ENCODE data around the gene CCDC183. TPM values are rescaled to one million over a fixed set of nuclear protein-coding genes. Genes with fewer than 3 reads are reported as not detected.
"Not testable (repeated sequence)": the region's sequence is repeated elsewhere in the genome, so short reads cannot be mapped to it uniquely, and the experiment has no call there.

Gene CCDC183
- total RNA-seq, 1 donor from 2014 or later: 9.0 TPM

GRCh38 chr9:136835162-136835931, 39.2 kb downstream of the CCDC183 start:
- no peak for TF ChIP-seq CTCF (IDR thresholded peaks at IDR 0.05; ENCODE audit: unreplicated experiment)
- peaks cover 3% of the 10 kb centered on the region for H3K4me1 Mint-ChIP-seq (ENCODE audit: low read depth)
- H3K27me3 Mint-ChIP-seq: no peaks in the 10 kb centered on the region
- no peak for DNase-seq (ENCODE audit: low spot score, unreplicated experiment)
- no peak overlapping the region for H3K4me3 Mint-ChIP-seq (ENCODE audit: low read depth)
- peaks cover 8% of the 10 kb centered on the region for H3K36me3 Mint-ChIP-seq (ENCODE audit: insufficient read depth)
- H3K9me3 Mint-ChIP-seq (ENCODE audit: low read depth): no peaks in the 10 kb centered on the region
- no peak overlapping the region for H3K27ac Mint-ChIP-seq

GRCh38 chr9:136835932-136836904, 40.1 kb downstream of the CCDC183 start:
- Mint-ChIP-seq H3K4me3 (ENCODE audit: low read depth) (no peak overlapping the region), H3K27me3 (no peaks in the 10 kb centered on the region), H3K4me1 (ENCODE audit: low read depth) (peaks cover 8% of the 10 kb centered on the region), H3K36me3 (ENCODE audit: insufficient read depth) (peaks cover 8% of the 10 kb centered on the region), H3K27ac (no peak overlapping the region), H3K9me3 (ENCODE audit: low read depth) (no peaks in the 10 kb centered on the region)
- TF ChIP-seq CTCF (IDR thresholded peaks at IDR 0.05; ENCODE audit: unreplicated experiment): no peak
- no peak for DNase-seq (ENCODE audit: low spot score, unreplicated experiment)

- Mint-ChIP-seq H3K4me1 (ENCODE audit: low read depth) (peaks cover 11% of the 10 kb centered on the region), H3K9me3 (ENCODE audit: low read depth) (no peaks in the 10 kb centered on the region), H3K4me3 (ENCODE audit: low read depth) (no peak overlapping the region), H3K27me3 (no peaks in the 10 kb centered on the region), H3K36me3 (ENCODE audit: insufficient read depth) (peaks cover 6% of the 10 kb centered on the region), H3K27ac (no peak overlapping the region)
- no peak for TF ChIP-seq CTCF (IDR thresholded peaks at IDR 0.05; ENCODE audit: unreplicated experiment)
- DNase-seq (ENCODE audit: low spot score, unreplicated experiment): no peak
These were observed 41.2 kb downstream of the CCDC183 start for GRCh38 chr9:136837146-136837855.

- not testable (repeated sequence) for H3K9me3 Mint-ChIP-seq (ENCODE audit: low read depth); DNase-seq (ENCODE audit: low spot score, unreplicated experiment); H3K27me3 Mint-ChIP-seq; H3K27ac Mint-ChIP-seq; H3K4me3 Mint-ChIP-seq (ENCODE audit: low read depth); H3K36me3 Mint-ChIP-seq (ENCODE audit: insufficient read depth)
- peaks cover 11% of the 10 kb centered on the region for H3K4me1 Mint-ChIP-seq (ENCODE audit: low read depth)
These were observed 41.7 kb downstream of the CCDC183 start for GRCh38 chr9:136837856-136838277.

GRCh38 chr9:136838314-136839228, 42.4 kb downstream of the CCDC183 start:
- TF ChIP-seq CTCF (IDR thresholded peaks at IDR 0.05; ENCODE audit: unreplicated experiment): no peak
- no peaks in the 10 kb centered on the region for H3K27me3 Mint-ChIP-seq
- no peaks in the 10 kb centered on the region for H3K9me3 Mint-ChIP-seq (ENCODE audit: low read depth)
- H3K27ac Mint-ChIP-seq: no peak overlapping the region
- DNase-seq (ENCODE audit: low spot score, unreplicated experiment): no peak
- peaks cover 6% of the 10 kb centered on the region for H3K36me3 Mint-ChIP-seq (ENCODE audit: insufficient read depth)
- H3K4me3 Mint-ChIP-seq (ENCODE audit: low read depth): no peak overlapping the region
- H3K4me1 Mint-ChIP-seq (ENCODE audit: low read depth): peaks cover 11% of the 10 kb centered on the region

Data from progenitor cell of endocrine pancreas (in vitro differentiated cells).